ENCODE measurements around the gene PRRT2. TPM values are rescaled to one million over a fixed set of nuclear protein-coding genes. Genes with fewer than 3 reads are reported as not detected.
A peak's percentile ranks its signal among the peaks of the same experiment; 100 is the strongest.
"Not testable (repeated sequence)": the region's sequence is repeated elsewhere in the genome, so short reads cannot be mapped to it uniquely, and the experiment has no call there.

PRRT2 gene
- total RNA-seq, 1 experiment from 2014 or later = 6.2 TPM

- DNase-seq (ENCODE audit: low spot score) = peak; percentile 98
- in situ Hi-C loops (cut with HindIII; ENCODE audit: low sequenced_read_pairs) = no loop called here
Measured at GRCh38 chr16:29790183-29790948, 21.6 kb upstream of the PRRT2 start, which contains the start of gene KIF22. Gene KIF22, plus strand, starts transcription at chr16:29790751. Its CDS starts 9 bp downstream, at chr16:29790760.

GRCh38 chr16:29790949-29791844 lies 20.8 kb upstream of the PRRT2 start:
- no peak for DNase-seq (ENCODE audit: low spot score)
- in situ Hi-C loops (cut with HindIII; ENCODE audit: low sequenced_read_pairs) = no loop called here

- DNase-seq (ENCODE audit: low spot score) = no peak
- in situ Hi-C loops (cut with HindIII; ENCODE audit: low sequenced_read_pairs) = no loop called here
Measured at GRCh38 chr16:29791845-29792807, 19.9 kb upstream of the PRRT2 start.

GRCh38 chr16:29793153-29793552 lies 18.8 kb upstream of the PRRT2 start:
- DNase-seq (ENCODE audit: low spot score); in situ Hi-C loops (cut with HindIII; ENCODE audit: low sequenced_read_pairs): not testable (repeated sequence)

GRCh38 chr16:29794231-29794710 lies 17.7 kb upstream of the PRRT2 start:
- no peak for DNase-seq (ENCODE audit: low spot score)
- in situ Hi-C loops (cut with HindIII; ENCODE audit: low sequenced_read_pairs) = no loop called here

GRCh38 chr16:29802416-29802935 lies 9.5 kb upstream of the PRRT2 start:
- in situ Hi-C loops (cut with HindIII; ENCODE audit: low sequenced_read_pairs) = no loop called here
- no peak for DNase-seq (ENCODE audit: low spot score)

GRCh38 chr16:29804020-29804419 lies 8.0 kb upstream of the PRRT2 start:
- in situ Hi-C loops (cut with HindIII; ENCODE audit: low sequenced_read_pairs) = no loop called here
- DNase-seq (ENCODE audit: low spot score) = no peak

- in situ Hi-C loops (cut with HindIII; ENCODE audit: low sequenced_read_pairs) = no loop called here
- peak; percentile 75 for DNase-seq (ENCODE audit: low spot score)
Measured at GRCh38 chr16:29804455-29805231, 7.3 kb upstream of the PRRT2 start.

GRCh38 chr16:29805232-29806098 lies 6.5 kb upstream of the PRRT2 start:
- in situ Hi-C loops (cut with HindIII; ENCODE audit: low sequenced_read_pairs) = no loop called here

GRCh38 chr16:29806099-29806579 lies 5.9 kb upstream of the PRRT2 start, which contains the start of gene MAZ:
Gene MAZ, plus strand, starts transcription at chr16:29806529. Its CDS starts 173 bp downstream, at chr16:29806702.
- in situ Hi-C loops (cut with HindIII; ENCODE audit: low sequenced_read_pairs) = no loop called here
- no peak for DNase-seq (ENCODE audit: low spot score)

More at GRCh38 chr16:29805232-29806098, 6.5 kb upstream of the PRRT2 start:
- peak; percentile 96 for DNase-seq (ENCODE audit: low spot score)

- DNase-seq (ENCODE audit: low spot score) = no peak
- in situ Hi-C loops (cut with HindIII; ENCODE audit: low sequenced_read_pairs) = no loop called here
Measured at GRCh38 chr16:29806641-29807425, 5.2 kb upstream of the PRRT2 start.

GRCh38 chr16:29807426-29808218 lies 4.4 kb upstream of the PRRT2 start:
- in situ Hi-C loops (cut with HindIII; ENCODE audit: low sequenced_read_pairs) = no loop called here

GRCh38 chr16:29808219-29808900 lies 3.6 kb upstream of the PRRT2 start:
- DNase-seq (ENCODE audit: low spot score) = no peak
- in situ Hi-C loops (cut with HindIII; ENCODE audit: low sequenced_read_pairs) = no loop called here

More at GRCh38 chr16:29807426-29808218, 4.4 kb upstream of the PRRT2 start:
- DNase-seq (ENCODE audit: low spot score) = peak; percentile 91

GRCh38 chr16:29809031-29809747 lies 2.8 kb upstream of the PRRT2 start:
- in situ Hi-C loops (cut with HindIII; ENCODE audit: low sequenced_read_pairs) = no loop called here
- DNase-seq (ENCODE audit: low spot score) = no peak

All from G401 (cell line).